ENCODE measurements around the gene HTR3E.

Gene HTR3E

DNA sequence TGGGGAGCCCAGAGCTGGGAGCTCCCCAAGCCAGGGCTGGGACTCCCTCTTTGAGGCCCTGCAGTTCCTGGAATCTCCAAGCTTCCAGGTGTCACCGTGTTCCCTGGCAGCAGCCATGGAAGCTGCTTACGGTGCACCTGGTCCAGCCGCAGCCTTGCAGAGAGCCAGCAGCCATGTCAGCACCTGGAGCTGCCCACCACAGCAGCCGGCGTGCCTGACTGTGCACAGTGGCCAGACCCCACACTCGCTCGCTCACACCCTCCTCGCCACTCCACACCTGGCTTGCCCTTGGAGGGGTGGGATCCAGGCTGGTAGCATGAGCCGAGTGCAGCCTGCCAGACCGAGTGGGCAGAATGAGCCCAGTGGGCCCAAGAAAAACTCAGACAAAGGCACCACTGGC, 14.8 kb upstream of the HTR3E start:
- DNase-seq (ENCODE audit: extremely low read depth, low read depth): no peak
- TF ChIP-seq, protein P1, sequence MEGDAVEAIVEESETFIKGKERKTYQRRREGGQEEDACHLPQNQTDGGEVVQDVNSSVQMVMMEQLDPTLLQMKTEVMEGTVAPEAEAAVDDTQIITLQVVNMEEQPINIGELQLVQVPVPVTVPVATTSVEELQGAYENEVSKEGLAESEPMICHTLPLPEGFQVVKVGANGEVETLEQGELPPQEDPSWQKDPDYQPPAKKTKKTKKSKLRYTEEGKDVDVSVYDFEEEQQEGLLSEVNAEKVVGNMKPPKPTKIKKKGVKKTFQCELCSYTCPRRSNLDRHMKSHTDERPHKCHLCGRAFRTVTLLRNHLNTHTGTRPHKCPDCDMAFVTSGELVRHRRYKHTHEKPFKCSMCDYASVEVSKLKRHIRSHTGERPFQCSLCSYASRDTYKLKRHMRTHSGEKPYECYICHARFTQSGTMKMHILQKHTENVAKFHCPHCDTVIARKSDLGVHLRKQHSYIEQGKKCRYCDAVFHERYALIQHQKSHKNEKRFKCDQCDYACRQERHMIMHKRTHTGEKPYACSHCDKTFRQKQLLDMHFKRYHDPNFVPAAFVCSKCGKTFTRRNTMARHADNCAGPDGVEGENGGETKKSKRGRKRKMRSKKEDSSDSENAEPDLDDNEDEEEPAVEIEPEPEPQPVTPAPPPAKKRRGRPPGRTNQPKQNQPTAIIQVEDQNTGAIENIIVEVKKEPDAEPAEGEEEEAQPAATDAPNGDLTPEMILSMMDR (IDR thresholded peaks at IDR 0.05; ENCODE audit: low read depth, low read length): no peak

DNA sequence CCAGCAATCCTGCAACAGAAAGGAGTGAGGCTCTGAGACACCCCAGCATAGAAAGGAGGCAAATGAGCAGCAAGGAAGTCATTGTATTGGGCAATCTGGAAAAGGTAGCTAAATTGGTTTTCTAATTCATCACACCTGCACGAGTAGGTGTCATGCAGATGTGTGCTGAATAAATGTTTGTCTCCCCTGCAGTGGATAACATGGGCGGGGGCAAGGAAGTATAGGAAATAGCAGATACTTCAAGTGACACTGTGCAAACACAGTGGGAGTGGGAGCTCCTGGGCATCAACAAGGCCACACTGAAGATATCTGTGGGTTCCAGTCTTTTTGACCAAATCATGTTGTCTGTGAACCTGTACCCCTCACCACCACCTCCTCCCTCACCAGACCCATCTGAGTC, 14.4 kb upstream of the HTR3E start:
- TF ChIP-seq, protein P1 (IDR thresholded peaks at IDR 0.05; ENCODE audit: low read depth, low read length): no peak
- DNase-seq (ENCODE audit: extremely low read depth, low read depth): no peak

DNA sequence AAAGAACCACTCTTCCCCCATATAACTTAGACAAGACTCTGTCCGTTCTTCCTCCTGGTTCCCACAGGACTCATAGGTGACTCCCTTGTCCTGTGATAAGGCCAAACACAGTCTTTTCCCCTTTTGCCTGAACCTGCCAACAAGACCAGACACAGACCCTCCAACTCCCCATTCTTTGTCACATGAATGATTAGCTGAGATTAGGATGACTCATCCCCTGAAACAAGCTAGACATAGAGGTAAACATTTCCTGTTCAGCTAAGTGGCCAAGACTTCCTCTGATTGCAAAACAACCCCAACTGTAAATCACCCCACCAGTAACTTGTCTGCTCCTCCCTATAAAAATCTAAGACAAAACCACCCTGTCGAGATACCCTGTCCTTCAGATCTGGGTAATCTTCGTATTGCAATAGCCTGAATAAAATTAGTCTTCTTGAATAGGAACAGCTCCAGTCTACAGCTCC, 11.4 kb upstream of the HTR3E start:
- TF ChIP-seq, protein P1 (IDR thresholded peaks at IDR 0.05; ENCODE audit: low read depth, low read length): no peak
- no peak for DNase-seq (ENCODE audit: extremely low read depth, low read depth)

DNA sequence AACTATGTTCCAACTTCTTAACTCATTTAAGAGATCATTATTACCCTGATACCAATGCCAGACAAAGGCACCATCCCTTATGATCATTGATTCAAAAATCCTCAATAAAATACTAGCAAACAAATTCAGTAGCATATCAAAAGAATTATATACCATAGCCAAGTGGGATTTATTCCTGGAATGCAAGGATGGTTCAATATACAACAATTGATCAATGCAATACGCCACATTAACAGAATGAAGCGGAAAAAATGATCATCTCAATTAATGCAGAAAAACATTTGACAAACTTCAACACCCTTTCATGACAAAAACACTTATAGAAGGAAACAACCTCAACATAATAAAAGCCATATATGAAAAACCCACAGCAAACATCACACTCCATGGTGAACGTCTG, 4.7 kb upstream of the HTR3E start:
- DNase-seq (ENCODE audit: extremely low read depth, low read depth): no peak
- TF ChIP-seq, protein P1 (IDR thresholded peaks at IDR 0.05; ENCODE audit: low read depth, low read length): no peak

DNA sequence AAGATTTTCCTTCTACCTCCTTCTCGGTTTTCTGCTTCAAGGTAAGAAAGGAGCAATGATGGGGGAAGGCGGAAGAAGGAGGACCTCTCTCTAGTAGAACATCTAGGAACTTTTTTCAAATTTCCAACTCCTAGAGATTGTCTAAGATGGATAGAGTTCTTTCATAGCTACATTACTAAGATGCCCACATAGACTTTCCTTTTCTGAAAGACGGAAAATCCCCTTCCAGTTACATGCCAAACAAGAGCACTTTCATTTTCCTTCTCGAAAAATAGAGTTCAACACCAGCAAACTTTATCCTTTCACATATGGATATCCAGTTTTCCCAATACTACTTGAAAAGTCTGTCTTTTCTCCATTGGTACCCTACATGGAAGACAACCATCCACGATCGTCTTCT, 692 bp downstream of the HTR3E start:
- TF ChIP-seq, protein P1 (IDR thresholded peaks at IDR 0.05; ENCODE audit: low read depth, low read length): no peak
- no peak for DNase-seq (ENCODE audit: extremely low read depth, low read depth)

DNA sequence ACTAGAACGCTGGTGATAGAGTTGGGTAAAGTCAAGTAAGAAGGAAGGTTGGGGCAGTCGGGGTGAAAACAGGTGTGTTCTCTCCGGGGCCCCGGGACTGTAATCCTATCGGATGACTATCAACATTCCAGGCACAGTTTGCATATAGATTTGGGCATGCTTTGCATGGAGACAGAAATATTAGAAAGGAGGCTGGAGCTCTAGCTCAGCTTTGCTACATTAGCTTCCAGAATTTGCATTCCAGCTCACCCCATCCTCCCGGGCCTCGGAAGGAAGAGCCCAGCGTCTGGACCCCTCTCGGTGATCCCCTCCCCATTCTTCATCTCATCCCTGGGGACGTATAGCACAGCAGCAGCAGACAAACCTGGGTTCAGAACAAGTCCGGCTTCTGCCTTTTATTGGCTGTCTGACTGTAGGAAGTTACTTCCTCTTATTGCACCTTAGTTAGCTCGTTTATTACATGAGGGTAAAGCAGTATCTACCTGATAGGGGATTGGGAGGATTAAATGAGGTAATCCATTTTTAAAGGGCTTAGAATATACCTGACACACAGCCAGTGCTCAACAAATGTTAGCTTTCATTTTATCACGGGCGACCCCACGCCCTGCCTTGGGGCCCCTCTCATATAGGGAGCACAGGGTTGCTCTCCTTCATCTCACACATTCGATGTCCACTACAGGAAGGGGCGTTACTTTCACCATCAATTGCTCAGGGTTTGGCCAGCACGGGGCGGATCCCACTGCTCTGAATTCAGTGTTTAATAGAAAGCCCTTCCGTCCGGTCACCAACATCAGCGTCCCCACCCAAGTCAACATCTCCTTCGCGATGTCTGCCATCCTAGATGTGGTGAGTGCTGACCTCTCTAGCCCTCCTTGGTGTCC, 3.2 kb downstream of the HTR3E start:
- DNase-seq (ENCODE audit: extremely low read depth, low read depth): no peak
- TF ChIP-seq, protein P1 (IDR thresholded peaks at IDR 0.05; ENCODE audit: low read depth, low read length): no peak

DNA sequence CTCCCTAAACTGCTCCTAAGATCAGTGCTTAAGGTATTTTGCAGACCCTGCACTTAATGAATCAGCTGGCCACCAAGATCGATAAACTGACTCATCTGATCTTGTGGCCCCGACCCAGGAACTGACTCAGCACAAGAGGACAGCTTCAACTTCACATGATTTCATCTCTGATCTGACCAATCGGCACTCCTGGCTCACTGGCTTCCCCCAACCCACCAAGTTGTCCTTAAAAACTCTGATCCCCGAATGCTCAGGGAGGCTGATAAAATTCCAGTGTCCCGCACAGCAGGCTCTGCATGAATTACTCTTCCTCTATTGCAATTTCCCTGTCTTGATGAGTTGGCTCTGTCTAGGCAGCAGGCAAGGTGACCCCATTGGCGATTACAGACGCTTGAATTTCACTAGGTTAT, 13.5 kb downstream of the HTR3E start:
- DNase-seq (ENCODE audit: extremely low read depth, low read depth): no peak
- TF ChIP-seq, protein P1 (IDR thresholded peaks at IDR 0.05; ENCODE audit: low read depth, low read length): no peak
